NOMO-1 (cell line): Measurements from ENCODE around the gene GRAMD1A.
A peak's percentile ranks its signal among the peaks of the same experiment; 100 is the strongest.

Experiments used
- DNase-seq, 2 experiments: peaks; one replicate each; lab custom pipeline; 2025; ENCODE audit not compliant: unreplicated experiment in 2 of 2; lab: John Stamatoyannopoulos, UW

Gene GRAMD1A

GRCh38 chr19:35066691-35067563, 66.8 kb downstream of the GRAMD1A start:
- DNase-seq = peak; percentile 70 to 74

DNA sequence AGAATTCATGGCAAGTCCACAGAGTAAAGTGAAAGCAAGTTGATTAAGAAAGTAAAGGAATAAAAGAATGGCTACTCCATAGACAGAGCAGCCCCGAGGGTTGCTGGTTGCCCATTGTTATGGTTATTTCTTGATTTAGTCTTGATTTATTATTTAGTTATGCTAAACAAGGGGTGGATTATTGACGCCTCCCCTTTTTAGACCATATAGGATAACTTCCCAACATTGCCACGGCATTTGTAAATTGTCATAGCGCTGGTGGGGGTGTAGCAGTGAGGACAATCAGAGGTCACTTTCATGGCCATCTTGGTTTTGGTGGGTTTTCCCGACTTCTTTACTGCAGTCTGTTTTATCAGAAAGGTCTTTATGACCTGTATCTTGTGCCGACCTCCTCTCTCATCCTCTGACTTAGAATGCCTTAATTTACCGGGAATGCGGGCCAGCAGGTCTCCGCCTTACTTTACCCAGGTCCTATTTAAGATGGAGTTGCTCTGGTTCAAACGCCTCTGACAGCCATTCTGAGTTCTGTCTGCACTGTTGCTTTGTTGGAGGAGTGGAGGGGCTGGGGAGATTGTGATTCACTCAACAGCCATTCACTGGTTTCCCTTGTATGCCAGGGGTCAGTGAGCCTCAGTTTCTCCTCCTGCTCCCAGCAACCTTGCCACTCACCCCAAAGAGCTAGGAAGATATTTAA, 69.0 kb downstream of the GRAMD1A start:
- no peak for DNase-seq

- DNase-seq = no peak
Observed at GRCh38 chr19:35069696-35070095, 69.6 kb downstream of the GRAMD1A start.

GRCh38 chr19:35070471-35070870, 70.3 kb downstream of the GRAMD1A start:
- no peak for DNase-seq

DNA sequence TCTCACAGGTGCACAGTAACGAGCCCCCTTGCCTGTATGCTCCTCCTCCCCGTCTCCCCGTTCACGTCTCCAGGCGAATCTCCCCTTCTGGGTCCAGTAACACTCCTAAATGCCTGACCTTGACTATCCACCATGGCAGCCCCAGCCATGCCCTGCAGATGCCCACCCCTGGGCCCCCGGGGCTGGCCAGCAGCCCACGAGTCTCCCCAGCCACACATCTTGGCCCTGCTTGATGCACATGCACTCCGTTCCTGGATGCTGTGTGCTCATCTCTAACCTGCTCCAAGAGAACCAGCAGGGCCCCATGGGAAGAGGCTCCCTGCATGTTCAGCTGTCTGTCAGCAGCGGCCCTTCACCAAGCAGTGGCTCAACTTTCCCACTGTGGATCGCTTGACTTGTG, 73.4 kb downstream of the GRAMD1A start:
- DNase-seq = no peak

- DNase-seq = no peak
Observed at GRCh38 chr19:35073941-35074340, 73.8 kb downstream of the GRAMD1A start.

- DNase-seq = no peak
Observed at GRCh38 chr19:35074426-35075201, 74.5 kb downstream of the GRAMD1A start.

DNA sequence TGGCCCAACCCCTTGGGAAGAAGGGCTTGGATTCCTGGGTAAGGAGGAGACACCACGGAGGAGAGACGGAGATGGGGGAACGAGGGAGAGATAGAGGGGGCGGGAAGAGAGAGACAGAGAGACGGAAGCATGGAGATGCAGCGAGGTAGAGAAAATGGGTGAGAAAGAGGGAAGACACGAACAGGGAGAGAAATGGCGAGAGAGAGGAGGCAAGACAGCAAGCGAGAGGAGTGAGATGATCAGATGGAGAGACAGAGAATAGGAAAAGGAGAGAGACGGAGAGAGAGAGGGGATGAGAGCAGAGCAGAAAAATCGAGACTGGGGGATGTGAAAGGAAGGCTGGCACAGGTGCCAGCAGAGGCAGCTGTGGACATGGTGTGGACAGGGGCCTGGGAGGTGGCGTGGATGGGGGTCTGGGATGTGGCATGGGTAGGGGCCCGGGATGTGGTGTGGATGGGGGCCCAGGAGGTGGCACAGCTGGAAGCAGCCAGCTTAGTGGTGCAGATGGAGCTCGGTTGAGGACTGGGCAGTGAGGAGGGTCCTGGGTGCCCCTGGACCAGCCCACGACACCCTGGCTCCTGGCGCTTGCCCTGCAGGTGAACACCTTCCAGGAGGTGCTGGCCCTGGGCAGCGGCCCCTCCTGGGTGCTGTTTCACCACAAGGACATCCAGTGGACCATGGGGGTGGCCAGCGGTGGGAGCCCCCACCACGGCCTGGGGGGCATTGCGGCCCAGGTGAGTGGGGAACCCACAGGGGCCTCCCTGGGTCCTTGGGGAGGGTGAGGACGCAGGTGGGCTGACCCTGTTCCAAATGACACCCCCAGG, 75.3 kb downstream of the GRAMD1A start:
- no peak for DNase-seq

GRCh38 chr19:35076026-35076370, 75.9 kb downstream of the GRAMD1A start:
- no peak for DNase-seq
